Natural killer cell treated with Interleukin-12 subunit alpha and Interleukin-12 subunit beta and Interleukin-15 and Interleukin-18, amount 100 ng/mL, for 72 hours (primary cell): Measurements from ENCODE around the gene GAB3. TPM values are rescaled to one million over a fixed set of nuclear protein-coding genes. Genes with fewer than 3 reads are reported as not detected.

Source experiments
- ATAC-seq, 2 donors: fragments of 150-1000 bp; cut with Tn5 transposase in 1 of 2; sonication (Bioruptor Pico), chemical (Tn5 transposase) in 1 of 2; 2 replicates each; pipeline ENCODE4 v1.10.0; 2021
- DNase-seq: peaks from one replicate; pipeline ENCODE4 v3.0.0; 2022; ENCODE audit warnings: low spot score
- H3K27ac Mint-ChIP-seq, 2 donors: 1 replicate in 1 of 2; 2 replicates in 1 of 2; pipeline ENCODE4 v1.8.0; 2022; ENCODE audit warnings: mixed read lengths in 2 of 2, mild to moderate bottlenecking in 1 of 2, moderate library complexity in 1 of 2
- H3K27me3 Mint-ChIP-seq, 2 donors: 1 replicate in 1 of 2; 2 replicates in 1 of 2; pipeline ENCODE4 v1.8.0; 2022; ENCODE audit warnings: mixed read lengths in 2 of 2
- H3K36me3 Mint-ChIP-seq: one replicate; pipeline ENCODE4 v1.8.0; 2022; ENCODE audit warnings: mixed read lengths
- H3K4me1 Mint-ChIP-seq, 2 donors: 1 replicate in 1 of 2; 2 replicates in 1 of 2; pipeline ENCODE4 v1.8.0; 2022; ENCODE audit warnings: low read depth in 2 of 2, mixed read lengths in 2 of 2, mild to moderate bottlenecking in 1 of 2
- H3K4me3 Mint-ChIP-seq: one replicate; pipeline ENCODE4 v1.8.0; 2022; ENCODE audit warnings: mixed read lengths
- H3K9me3 Mint-ChIP-seq: 2 replicates; pipeline ENCODE4 v1.8.0; 2022; ENCODE audit warnings: mixed read lengths
- total RNA-seq, 2 donors: library from RNA; stranded (reverse); gene quantifications; one replicate each; pipeline ENCODE4 v1.2.3, GENCODE V29; 2022

GAB3 gene
- total RNA-seq, 2 donors from 2014 or later: 20.3 to 28.3 TPM

DNA sequence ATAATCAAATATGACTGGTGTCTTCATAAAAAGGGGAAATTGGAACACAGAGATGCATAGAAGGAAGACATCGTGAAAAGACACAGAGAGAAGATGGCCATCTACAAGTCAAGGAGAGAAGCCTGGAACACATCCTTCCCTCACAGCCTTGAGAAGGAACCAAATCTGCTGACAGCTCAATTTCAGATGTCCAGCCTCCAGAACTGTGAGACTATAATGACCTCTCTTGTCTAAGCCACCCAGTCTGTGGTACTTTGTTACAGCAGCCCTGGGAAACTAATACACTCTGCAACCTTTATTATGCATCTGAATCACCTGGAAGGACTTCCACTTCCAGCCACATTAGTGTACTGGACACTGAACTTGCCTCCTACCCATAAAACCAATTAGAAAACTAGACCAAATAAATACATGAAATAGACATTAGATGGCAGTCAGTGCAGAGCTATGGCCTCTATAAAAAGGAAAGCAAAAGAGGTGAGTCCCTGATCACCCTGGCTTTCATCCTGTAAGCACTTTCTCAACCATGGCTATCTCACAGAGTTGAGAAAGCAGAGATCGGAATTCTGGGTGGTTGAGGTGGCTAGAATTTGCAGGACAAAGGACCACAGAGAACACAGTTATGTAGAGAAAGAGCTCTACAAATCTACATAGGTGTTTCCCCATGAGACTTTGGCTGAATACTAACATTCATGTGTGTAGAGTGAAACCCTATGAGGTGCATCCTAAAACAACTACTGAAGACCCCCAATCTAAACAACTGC is 25.7 kb downstream of the GAB3 start:
- Mint-ChIP-seq H3K9me3 (no peaks in the 10 kb centered on the region), H3K36me3 (peaks cover 14% of the 10 kb centered on the region), H3K4me3 (peak overlapping the region; percentile 79), H3K27ac (peak overlapping the region; percentile 95 to 99), H3K4me1 (peaks cover 67 to 86% of the 10 kb centered on the region in 2 donors), H3K27me3 (peaks cover 0 to 2% of the 10 kb centered on the region in 2 donors)
- no peak for DNase-seq
- ATAC-seq: peak; percentile 74 to 82

DNA sequence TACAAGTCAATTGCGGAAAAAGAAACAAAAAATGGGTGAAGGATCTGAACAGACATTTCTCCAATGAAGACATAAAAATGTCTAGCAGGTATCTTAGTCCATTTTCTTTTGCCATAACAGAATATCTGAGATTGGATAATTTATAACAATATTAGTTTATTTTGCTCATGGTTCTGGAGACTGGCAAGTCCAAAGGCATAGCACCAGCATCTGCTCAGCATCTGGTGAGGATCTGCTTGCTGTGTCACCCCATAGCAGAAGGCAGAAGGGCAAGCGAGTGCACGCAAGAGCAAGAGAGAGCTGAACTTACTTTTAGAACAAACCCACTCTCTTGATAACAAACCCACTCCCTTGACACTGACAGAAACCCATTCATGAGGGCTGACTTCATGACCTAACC is 29.7 kb downstream of the GAB3 start:
- peak overlapping the region; percentile 72 to 99 for H3K27ac Mint-ChIP-seq
- DNase-seq: no peak
- no peak overlapping the region for H3K4me3 Mint-ChIP-seq
- H3K9me3 Mint-ChIP-seq: no peaks in the 10 kb centered on the region
- ATAC-seq: no peak
- peaks cover 0 to 5% of the 10 kb centered on the region in 2 donors for H3K27me3 Mint-ChIP-seq
- peaks cover 66 to 80% of the 10 kb centered on the region in 2 donors for H3K4me1 Mint-ChIP-seq
- peaks cover 7% of the 10 kb centered on the region for H3K36me3 Mint-ChIP-seq

DNA sequence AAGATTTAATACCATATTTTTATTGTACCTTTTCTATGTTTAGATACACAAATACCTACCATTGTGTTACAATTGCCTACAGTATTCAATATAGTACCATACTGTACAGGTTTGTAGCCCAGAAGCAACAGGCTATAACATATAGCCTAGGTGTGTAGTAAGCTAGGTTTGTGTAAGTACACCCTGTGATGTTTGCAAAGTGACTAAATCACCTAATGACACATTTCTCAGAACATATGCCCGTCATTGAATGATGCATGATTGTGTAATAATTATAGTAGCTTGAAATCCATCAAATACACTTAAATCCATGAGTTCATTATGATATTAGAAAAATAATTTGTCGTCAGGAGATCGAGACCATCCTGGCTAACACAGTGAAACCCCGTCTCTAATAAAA is 30.8 kb downstream of the GAB3 start:
- DNase-seq (no peak), ATAC-seq (peak in 1 of 2 donors; percentile 53)
- H3K4me3 Mint-ChIP-seq: no peak overlapping the region
- no peaks in the 10 kb centered on the region for H3K9me3 Mint-ChIP-seq
- peaks cover 59 to 72% of the 10 kb centered on the region in 2 donors for H3K4me1 Mint-ChIP-seq
- H3K27ac Mint-ChIP-seq: peak overlapping the region; percentile 95 to 99
- peaks cover 2% of the 10 kb centered on the region for H3K36me3 Mint-ChIP-seq
- H3K27me3 Mint-ChIP-seq: peaks cover 0 to 5% of the 10 kb centered on the region in 2 donors

DNA sequence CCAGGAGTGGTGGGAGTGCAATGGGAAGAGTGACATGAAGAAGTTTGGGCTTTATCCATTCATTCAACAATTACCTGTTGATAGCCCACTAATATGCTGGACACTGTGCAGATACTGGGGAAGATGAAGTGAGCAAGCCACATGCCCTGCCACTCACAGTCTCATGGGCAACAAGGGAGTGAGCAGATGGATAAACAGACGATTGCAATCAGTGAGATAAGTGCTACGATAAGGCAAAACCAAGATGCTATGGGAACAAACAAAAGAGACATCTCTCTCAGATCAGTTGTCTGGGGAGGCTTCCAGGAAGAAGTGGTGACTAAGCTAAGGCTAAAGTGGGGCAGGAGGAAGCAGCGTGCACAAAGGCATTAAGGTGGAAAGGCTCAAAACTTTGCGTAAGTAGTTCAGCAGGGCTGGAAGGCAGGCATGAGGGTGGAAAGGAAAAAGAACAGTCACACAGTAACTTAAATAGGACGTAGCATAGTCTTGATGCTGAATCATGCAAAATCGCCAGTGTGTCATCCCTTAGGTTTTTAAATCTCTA is 31.7 kb downstream of the GAB3 start:
- ATAC-seq (peak; percentile 86 to 87), DNase-seq (peak; percentile 67)
- H3K9me3 Mint-ChIP-seq: no peaks in the 10 kb centered on the region
- H3K27me3 Mint-ChIP-seq: peaks cover 0 to 5% of the 10 kb centered on the region in 2 donors
- peaks cover 59 to 69% of the 10 kb centered on the region in 2 donors for H3K4me1 Mint-ChIP-seq
- peak overlapping the region; percentile 95 to 99 for H3K27ac Mint-ChIP-seq
- peaks cover 5% of the 10 kb centered on the region for H3K36me3 Mint-ChIP-seq
- H3K4me3 Mint-ChIP-seq: peak overlapping the region; percentile 87

DNA sequence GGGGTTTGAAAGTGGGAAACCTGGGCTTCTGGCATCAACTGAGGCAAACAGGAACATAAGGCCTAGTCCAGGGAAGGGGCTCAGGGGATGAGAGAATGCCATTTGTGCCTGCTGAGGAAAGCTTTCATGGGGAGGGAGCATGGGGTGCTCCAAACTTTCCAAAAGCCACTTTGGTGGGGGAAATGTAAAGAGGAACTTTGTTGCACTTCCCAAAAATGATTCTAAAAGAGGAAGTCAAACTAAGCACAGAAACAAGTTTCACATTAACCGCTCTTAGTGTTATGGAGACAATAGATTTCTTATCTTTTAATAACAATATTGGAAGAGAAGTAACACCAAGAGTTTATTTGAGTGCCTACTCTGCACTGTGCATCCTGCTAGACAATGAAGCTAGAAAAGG is 32.3 kb downstream of the GAB3 start:
- Mint-ChIP-seq H3K36me3 (peaks cover 5% of the 10 kb centered on the region), H3K4me1 (peaks cover 59 to 67% of the 10 kb centered on the region in 2 donors), H3K9me3 (no peaks in the 10 kb centered on the region), H3K27me3 (peaks cover 0 to 5% of the 10 kb centered on the region in 2 donors), H3K27ac (peak overlapping the region; percentile 95 to 99), H3K4me3 (peak overlapping the region; percentile 87)
- ATAC-seq (no peak), DNase-seq (no peak)

DNA sequence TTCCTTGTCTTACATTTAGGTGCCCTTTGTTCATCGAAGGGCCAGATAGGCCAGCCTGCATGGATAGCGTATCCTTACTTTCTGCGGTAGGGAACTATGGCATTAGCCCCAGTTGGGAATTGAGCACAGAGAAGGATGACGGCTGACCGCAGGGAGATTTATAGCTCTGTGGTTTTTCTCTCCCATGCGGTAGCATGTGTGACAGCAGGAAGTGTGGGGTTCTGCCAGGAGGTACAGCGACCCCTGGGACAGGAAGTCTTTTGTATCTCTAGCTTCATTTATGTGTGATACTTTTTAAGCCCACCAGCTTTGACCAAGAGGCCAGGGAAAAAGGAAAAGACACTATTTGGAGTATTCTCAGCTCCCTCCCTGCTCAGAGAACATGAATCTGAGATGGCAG is 33.1 kb downstream of the GAB3 start:
- DNase-seq: no peak
- H3K27ac Mint-ChIP-seq: peak overlapping the region; percentile 95 to 99
- peaks cover 0 to 5% of the 10 kb centered on the region in 2 donors for H3K27me3 Mint-ChIP-seq
- H3K9me3 Mint-ChIP-seq: no peaks in the 10 kb centered on the region
- peaks cover 6% of the 10 kb centered on the region for H3K36me3 Mint-ChIP-seq
- peak overlapping the region; percentile 87 for H3K4me3 Mint-ChIP-seq
- peaks cover 58 to 66% of the 10 kb centered on the region in 2 donors for H3K4me1 Mint-ChIP-seq
- no peak for ATAC-seq

DNA sequence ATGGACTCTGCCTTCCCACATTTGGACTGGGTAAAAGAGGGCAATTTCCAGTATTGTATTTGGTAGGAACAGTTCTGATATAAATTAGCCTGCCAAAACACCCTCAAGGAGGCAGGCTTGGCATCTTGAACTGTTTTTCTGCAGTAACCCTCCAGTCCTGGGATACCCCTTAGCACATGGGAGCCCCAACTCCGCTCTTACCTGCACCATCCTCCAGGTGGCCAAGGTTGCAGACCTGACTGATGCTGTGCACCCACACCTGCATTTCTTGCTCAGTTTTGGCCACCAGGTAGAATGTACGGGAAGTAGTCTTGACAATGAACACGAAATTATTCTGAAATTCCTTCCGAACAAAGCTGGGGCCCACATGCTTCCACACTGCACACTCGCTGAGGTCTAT is 35.1 kb downstream of the GAB3 start:
- H3K36me3 Mint-ChIP-seq: peaks cover 19% of the 10 kb centered on the region
- H3K27ac Mint-ChIP-seq: peak overlapping the region; percentile 95 to 99
- no peak for ATAC-seq
- H3K27me3 Mint-ChIP-seq: peaks cover 0 to 5% of the 10 kb centered on the region in 2 donors
- DNase-seq: no peak
- no peak overlapping the region for H3K4me3 Mint-ChIP-seq
- H3K9me3 Mint-ChIP-seq: no peaks in the 10 kb centered on the region
- peaks cover 64 to 65% of the 10 kb centered on the region in 2 donors for H3K4me1 Mint-ChIP-seq

DNA sequence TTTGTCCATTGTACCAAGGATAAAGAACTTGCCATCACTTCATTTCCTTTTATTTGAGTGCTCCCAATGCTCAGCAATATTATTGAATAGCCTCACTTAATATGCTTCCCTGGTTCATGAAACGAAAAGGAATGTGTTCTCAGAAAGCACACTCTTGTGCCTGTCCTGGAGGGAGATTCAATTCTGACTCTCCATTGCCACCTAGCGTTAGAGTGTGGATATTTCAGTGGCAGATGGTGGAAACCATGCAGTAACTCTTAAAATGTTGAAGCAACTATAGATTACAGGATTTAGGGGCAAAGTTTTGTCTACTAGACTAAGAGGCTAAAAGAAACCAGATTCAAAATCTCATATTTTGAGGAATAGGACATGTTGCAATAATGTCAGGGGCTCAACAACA is 36.0 kb downstream of the GAB3 start:
- DNase-seq (peak; percentile 75), ATAC-seq (no peak)
- Mint-ChIP-seq H3K27ac (peak overlapping the region; percentile 31 to 76), H3K9me3 (no peaks in the 10 kb centered on the region), H3K36me3 (peaks cover 20% of the 10 kb centered on the region), H3K4me3 (peak overlapping the region; percentile 44), H3K4me1 (peaks cover 68% of the 10 kb centered on the region in 2 donors), H3K27me3 (peaks cover 0 to 5% of the 10 kb centered on the region in 2 donors)

DNA sequence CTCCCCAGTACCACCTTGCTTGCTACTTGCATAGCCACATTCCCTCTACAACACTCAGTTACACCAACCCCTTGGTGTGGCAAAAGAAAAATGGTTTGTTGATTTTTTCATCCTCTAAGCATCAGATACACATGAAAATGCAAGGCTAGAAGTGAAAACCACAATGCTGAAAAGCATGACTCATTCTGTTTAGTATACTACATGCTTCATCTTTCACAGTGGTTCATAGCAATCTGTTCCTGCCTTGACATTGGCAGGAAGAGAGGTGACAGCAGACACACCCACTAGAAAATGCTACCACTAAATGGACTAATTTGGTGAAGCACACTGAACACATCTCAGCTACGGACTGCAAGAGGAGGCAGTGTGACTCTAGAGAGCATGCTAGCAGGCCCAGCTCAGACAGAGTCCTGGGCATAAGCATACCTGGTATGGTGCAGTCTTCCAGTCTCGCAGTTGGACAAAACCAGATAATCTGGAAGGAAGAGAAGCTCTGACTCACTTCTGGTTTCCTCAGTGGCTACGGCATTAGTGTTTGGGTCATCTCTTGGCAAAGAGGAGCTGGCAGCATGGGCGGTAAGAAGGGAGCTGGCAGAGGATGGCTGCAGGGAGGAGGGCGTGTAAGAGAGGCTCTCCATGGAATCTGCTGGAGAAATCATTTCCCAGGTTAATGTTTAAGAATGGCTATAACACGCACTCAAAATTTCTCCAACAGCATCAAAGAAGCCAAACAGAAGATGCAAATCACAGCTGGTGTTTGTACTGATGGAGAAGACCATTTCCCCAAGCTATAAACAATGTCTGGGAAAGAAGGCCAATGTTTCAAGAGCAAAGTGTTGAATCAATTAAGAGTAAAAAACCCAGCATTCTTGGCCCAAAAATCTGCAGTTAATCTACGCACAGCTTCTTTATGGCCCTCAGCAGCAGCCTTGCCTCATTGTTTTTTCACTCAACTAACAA is 37.8 kb downstream of the GAB3 start:
- peak; percentile 93 to 97 for ATAC-seq
- Mint-ChIP-seq H3K36me3 (peaks cover 20% of the 10 kb centered on the region), H3K27ac (peak overlapping the region; percentile 80 to 86), H3K27me3 (peaks cover 0 to 3% of the 10 kb centered on the region in 2 donors), H3K4me1 (peaks cover 53 to 55% of the 10 kb centered on the region in 2 donors), H3K9me3 (no peaks in the 10 kb centered on the region), H3K4me3 (peak overlapping the region; percentile 83)
- DNase-seq: peak; percentile 72

DNA sequence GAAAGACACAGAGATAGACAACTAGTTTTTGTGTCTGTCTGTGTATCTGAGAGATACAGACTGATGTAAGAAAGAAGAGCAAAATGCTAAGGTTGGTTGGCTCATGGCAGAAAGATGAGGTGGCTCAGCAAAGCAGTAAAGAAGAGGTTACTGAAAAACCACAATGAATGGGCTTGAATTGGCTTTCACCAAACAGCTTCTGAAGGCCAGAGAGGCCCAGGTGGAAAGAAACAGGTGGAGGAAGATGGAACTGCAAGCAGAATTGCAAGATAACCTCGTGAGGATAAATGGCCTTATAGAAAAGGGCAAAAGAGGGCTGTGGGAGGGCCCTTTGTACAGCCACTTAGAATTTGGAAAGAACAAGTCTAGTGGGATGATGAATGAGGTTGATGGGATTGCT is 39.6 kb downstream of the GAB3 start:
- Mint-ChIP-seq H3K4me1 (peaks cover 35 to 38% of the 10 kb centered on the region in 2 donors), H3K4me3 (peak overlapping the region; percentile 19), H3K9me3 (no peaks in the 10 kb centered on the region), H3K27me3 (no peaks in the 10 kb centered on the region), H3K27ac (peak overlapping the region; percentile 1 to 61), H3K36me3 (peaks cover 20% of the 10 kb centered on the region)
- ATAC-seq: no peak
- DNase-seq: no peak

DNA sequence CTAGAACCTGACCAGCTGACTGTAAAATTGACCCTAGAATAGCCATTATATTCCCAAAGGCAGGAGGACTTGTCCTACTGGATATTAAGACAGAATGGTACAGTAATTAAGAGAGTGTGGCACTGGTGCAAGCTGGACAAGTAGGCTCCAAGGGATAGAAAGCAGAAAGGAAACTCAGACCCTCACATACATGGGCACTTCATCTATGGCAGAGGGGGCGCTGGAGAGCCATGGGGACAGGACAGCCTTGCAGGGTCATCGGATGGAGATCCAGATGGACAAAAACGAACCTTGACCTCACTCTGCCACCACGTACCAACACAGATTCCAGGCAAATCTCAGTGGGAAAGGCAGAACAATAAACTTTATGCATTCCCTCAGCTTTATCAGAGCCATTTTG is 40.6 kb downstream of the GAB3 start:
- Mint-ChIP-seq H3K9me3 (no peaks in the 10 kb centered on the region), H3K36me3 (peaks cover 27% of the 10 kb centered on the region), H3K4me1 (peaks cover 35 to 37% of the 10 kb centered on the region in 2 donors), H3K4me3 (no peak overlapping the region), H3K27ac (no peak overlapping the region), H3K27me3 (peaks cover 0 to 2% of the 10 kb centered on the region in 2 donors)
- no peak for ATAC-seq
- no peak for DNase-seq

DNA sequence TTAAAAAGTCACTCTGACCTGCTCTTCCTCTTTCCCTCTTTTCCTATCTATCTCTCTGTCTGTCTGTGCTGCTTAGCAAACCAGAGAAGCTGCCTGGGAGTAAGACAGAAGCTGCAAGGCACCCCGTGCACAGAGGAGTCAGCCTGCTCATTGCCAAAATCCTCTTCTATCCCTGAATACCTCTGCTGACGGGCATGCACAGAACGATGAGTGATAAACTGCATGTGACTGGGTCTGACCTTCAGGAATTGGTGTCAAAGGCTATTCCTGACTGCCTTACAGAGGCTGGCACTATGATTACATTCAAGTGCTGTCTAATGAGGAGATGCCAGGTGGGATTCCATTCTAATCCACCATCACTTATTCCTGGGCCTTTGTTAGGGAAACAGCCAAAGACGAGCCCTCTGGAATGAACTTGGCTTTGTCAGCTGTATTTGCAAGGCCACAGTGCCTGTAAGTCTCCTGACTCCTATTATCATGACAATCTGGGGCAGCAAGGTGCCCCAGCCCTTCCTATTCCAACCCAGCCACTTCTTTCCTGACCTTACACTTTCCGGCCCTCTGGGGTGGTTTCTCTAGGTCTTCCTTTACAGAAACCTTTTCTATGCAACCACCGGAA is 52.1 kb downstream of the GAB3 start:
- peaks cover 27 to 45% of the 10 kb centered on the region in 2 donors for H3K4me1 Mint-ChIP-seq
- H3K36me3 Mint-ChIP-seq: peaks cover 27% of the 10 kb centered on the region
- no peak for ATAC-seq
- no peaks in the 10 kb centered on the region for H3K9me3 Mint-ChIP-seq
- peak overlapping the region; percentile 31 to 36 for H3K27ac Mint-ChIP-seq
- no peak overlapping the region for H3K4me3 Mint-ChIP-seq
- peaks cover 0 to under 1% of the 10 kb centered on the region in 2 donors for H3K27me3 Mint-ChIP-seq
- no peak for DNase-seq

DNA sequence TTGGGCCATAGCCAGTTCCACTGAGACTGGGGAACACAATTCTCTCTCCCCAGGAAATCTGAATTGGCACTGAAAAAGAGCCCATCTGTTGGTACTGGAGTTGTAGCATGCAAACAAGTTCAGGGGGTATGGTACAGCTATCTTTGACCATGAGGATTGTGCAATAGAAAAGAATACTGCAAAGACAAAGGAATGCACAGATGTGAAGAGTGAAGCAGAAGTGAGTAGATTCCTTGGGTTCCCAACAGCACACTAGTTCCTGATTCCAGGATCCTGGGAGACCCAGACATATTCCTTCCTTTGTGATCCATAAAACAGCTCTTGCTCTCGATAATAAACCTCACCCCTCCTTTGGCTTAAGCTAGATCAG is 54.2 kb downstream of the GAB3 start:
- H3K27ac Mint-ChIP-seq: peak overlapping the region; percentile 76 to 89
- H3K4me1 Mint-ChIP-seq: peaks cover 22 to 32% of the 10 kb centered on the region in 2 donors
- ATAC-seq: no peak
- H3K27me3 Mint-ChIP-seq: no peaks in the 10 kb centered on the region
- H3K36me3 Mint-ChIP-seq: peaks cover 26% of the 10 kb centered on the region
- no peaks in the 10 kb centered on the region for H3K9me3 Mint-ChIP-seq
- DNase-seq: no peak
- H3K4me3 Mint-ChIP-seq: peak overlapping the region; percentile 22
